GM19099 (cell line): ENCODE results near the gene GPR161.

ENCODE experiments used
- POLR2A ChIP-seq: IDR thresholded peaks from 3 replicates; pipeline ENCODE4 v1.6.1; 2011; ENCODE audit warnings: low read depth; ENCODE audit not compliant: insufficient read length; ENCODE audit errors: extremely low read depth

The GPR161 gene

GRCh38 chr1:168099337-168099801 lies 37.4 kb downstream of the GPR161 start:
- TF ChIP-seq POLR2A = no peak

GRCh38 chr1:168098534-168099320 lies 38.0 kb downstream of the GPR161 start:
- TF ChIP-seq POLR2A = no peak

GRCh38 chr1:168097921-168098528 lies 38.7 kb downstream of the GPR161 start:
- TF ChIP-seq POLR2A = no peak

GRCh38 chr1:168096296-168097165 lies 40.2 kb downstream of the GPR161 start:
- TF ChIP-seq POLR2A = no peak

- no peak for TF ChIP-seq POLR2A
These were observed 41.3 kb downstream of the GPR161 start for GRCh38 chr1:168095476-168095875.

- no peak for TF ChIP-seq POLR2A
These were observed 43.1 kb downstream of the GPR161 start for GRCh38 chr1:168093616-168094015.

GRCh38 chr1:168092566-168093355 lies 44.0 kb downstream of the GPR161 start:
- TF ChIP-seq POLR2A = no peak

GRCh38 chr1:168091720-168092550 lies 44.8 kb downstream of the GPR161 start:
- TF ChIP-seq POLR2A = no peak

GRCh38 chr1:168091063-168091462 lies 45.7 kb downstream of the GPR161 start:
- no peak for TF ChIP-seq POLR2A

GRCh38 chr1:168090395-168090794 lies 46.3 kb downstream of the GPR161 start:
- TF ChIP-seq POLR2A = no peak

GRCh38 chr1:168089979-168090337 lies 46.8 kb downstream of the GPR161 start:
- no peak for TF ChIP-seq POLR2A

- no peak for TF ChIP-seq POLR2A
These were observed 47.3 kb downstream of the GPR161 start for GRCh38 chr1:168089326-168089978.
